Activated CD4-positive, alpha-beta T cell treated with anti-CD3 and anti-CD28 coated beads, Interleukin-10, Interleukin-2, amounts not matched to agents 100 ng/mL and 50 ng/mL, durations not matched to agents 16 hours and 8 hours (primary cell): ENCODE measurements around the gene PAK4.
"Not testable (repeated sequence)": the region's sequence is repeated elsewhere in the genome, so short reads cannot be mapped to it uniquely, and the experiment has no call there.

ENCODE experiments used
- DNase-seq: peaks from one replicate; pipeline ENCODE4 v3.0.0-alpha.2; 2020

The PAK4 gene

GRCh38 chr19:39125554-39126311 lies at the start of gene PAK4:
PAK4 (plus strand) TSS chr19:39125786; CDS start chr19:39169554, 43,768 bp downstream.
- peak; percentile 99 for DNase-seq

- DNase-seq, result no peak
Observed at GRCh38 chr19:39077323-39077722, 48.3 kb upstream of the PAK4 start.

- no peak for DNase-seq
Observed at GRCh38 chr19:39078436-39079200, 47.0 kb upstream of the PAK4 start.

GRCh38 chr19:39080431-39080830 lies 45.2 kb upstream of the PAK4 start:
- DNase-seq, result no peak

GRCh38 chr19:39082167-39082566 lies 43.4 kb upstream of the PAK4 start:
- no peak for DNase-seq

GRCh38 chr19:39082745-39083598 lies 42.6 kb upstream of the PAK4 start:
- no peak for DNase-seq

- DNase-seq, result no peak
Observed at GRCh38 chr19:39083599-39083982, 42.0 kb upstream of the PAK4 start.

- no peak for DNase-seq
Observed at GRCh38 chr19:39083983-39084731, 41.4 kb upstream of the PAK4 start, which contains the start of gene ACP7. ACP7 (plus strand) TSS chr19:39084368; CDS start chr19:39085270, 902 bp downstream.

GRCh38 chr19:39084732-39085080 lies 40.9 kb upstream of the PAK4 start:
- no peak for DNase-seq

GRCh38 chr19:39085392-39085791 lies 40.2 kb upstream of the PAK4 start:
- no peak for DNase-seq

- no peak for DNase-seq
Observed at GRCh38 chr19:39086386-39086785, 39.2 kb upstream of the PAK4 start.

- no peak for DNase-seq
Observed at GRCh38 chr19:39087907-39088686, 37.5 kb upstream of the PAK4 start.

- not testable (repeated sequence) for DNase-seq
Observed at GRCh38 chr19:39090016-39090415, 35.6 kb upstream of the PAK4 start.

- DNase-seq, result no peak
Observed at GRCh38 chr19:39090881-39091280, 34.7 kb upstream of the PAK4 start.

- DNase-seq, result not testable (repeated sequence)
Observed at GRCh38 chr19:39095799-39096540, 29.6 kb upstream of the PAK4 start.

GRCh38 chr19:39097299-39097698 lies 28.3 kb upstream of the PAK4 start:
- no peak for DNase-seq

- no peak for DNase-seq
Observed at GRCh38 chr19:39097721-39098120, 27.9 kb upstream of the PAK4 start.

GRCh38 chr19:39098365-39099269 lies 27.0 kb upstream of the PAK4 start:
- no peak for DNase-seq

- no peak for DNase-seq
Observed at GRCh38 chr19:39099341-39099740, 26.2 kb upstream of the PAK4 start.
